Ascending aorta (tissue), 2 donors: ENCODE results near the gene CHPF2. TPM values are rescaled to one million over a fixed set of nuclear protein-coding genes. Genes with fewer than 3 reads are reported as not detected.

Experiments
- DNase-seq, 2 donors: peaks; one replicate each; pipeline ENCODE4 v3.0.0-alpha.2; 2019; ENCODE audit warnings: low spot score in 2 of 2
- H3K27ac ChIP-seq, 2 donors: fragments of 200-600 bp; sonication (generic); one replicate each; pipeline ENCODE4 v1.5.1; 2016 to 2017; ENCODE audit warnings: mild to moderate bottlenecking in 1 of 2
- H3K27me3 ChIP-seq: fragments of 200-600 bp; sonication (generic); one replicate; pipeline ENCODE4 v1.5.1; 2017
- H3K36me3 ChIP-seq, 2 donors: fragments of 200-600 bp; sonication (generic); one replicate each; pipeline ENCODE4 v1.5.1; 2016
- H3K4me1 ChIP-seq, 2 donors: fragments of 200-600 bp; sonication (generic); one replicate each; pipeline ENCODE4 v1.5.1; 2016 to 2017; ENCODE audit warnings: mild to moderate bottlenecking in 1 of 2
- H3K4me3 ChIP-seq, 2 donors: fragments of 200-600 bp; sonication (generic); one replicate each; pipeline ENCODE4 v1.5.1; 2016 to 2017; ENCODE audit warnings: mild to moderate bottlenecking in 1 of 2
- H3K9me3 ChIP-seq, 2 donors: fragments of 200-600 bp; sonication (generic); one replicate each; pipeline ENCODE4 v1.5.1; 2016
- intact Hi-C: fragments of 100-400 bp; cut with DNase I; formaldehyde crosslinking; loops from one replicate; pipeline ENCODE4 v1.15.1; 2023
- total RNA-seq: library from RNA; depleted of rRNA; stranded (reverse); fragments of >200 nt; gene quantifications from one replicate; pipeline ENCODE4 v1.1.0, GENCODE V29; 2016
- TF ChIP-seq, protein P1 (sequence below), 3 experiments: fragments of 200-600 bp in 2 of 3; fragments of 450-650 bp in 1 of 3; sonication (generic) in 2 of 3; IDR thresholded peaks; one replicate each; pipeline ENCODE4 v1.5.1; 2016 to 2019; ENCODE audit warnings: antibody characterized with exemption in 3 of 3, mild to moderate bottlenecking in 1 of 3, moderate library complexity in 1 of 3

CHPF2 gene
- total RNA-seq, 1 donor from 2014 or later = 40.3 TPM

DNA sequence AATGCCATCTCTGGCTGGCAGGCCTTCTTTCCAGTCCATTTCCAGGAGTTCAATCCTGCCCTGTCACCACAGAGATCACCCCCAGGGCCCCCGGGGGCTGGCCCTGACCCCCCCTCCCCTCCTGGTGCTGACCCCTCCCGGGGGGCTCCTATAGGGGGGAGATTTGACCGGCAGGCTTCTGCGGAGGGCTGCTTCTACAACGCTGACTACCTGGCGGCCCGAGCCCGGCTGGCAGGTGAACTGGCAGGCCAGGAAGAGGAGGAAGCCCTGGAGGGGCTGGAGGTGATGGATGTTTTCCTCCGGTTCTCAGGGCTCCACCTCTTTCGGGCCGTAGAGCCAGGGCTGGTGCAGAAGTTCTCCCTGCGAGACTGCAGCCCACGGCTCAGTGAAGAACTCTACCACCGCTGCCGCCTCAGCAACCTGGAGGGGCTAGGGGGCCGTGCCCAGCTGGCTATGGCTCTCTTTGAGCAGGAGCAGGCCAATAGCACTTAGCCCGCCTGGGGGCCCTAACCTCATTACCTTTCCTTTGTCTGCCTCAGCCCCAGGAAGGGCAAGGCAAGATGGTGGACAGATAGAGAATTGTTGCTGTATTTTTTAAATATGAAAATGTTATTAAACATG is 6.0 kb downstream of the CHPF2 start:
- no peaks in the 10 kb centered on the region for H3K9me3 ChIP-seq
- H3K4me1 ChIP-seq = peaks cover 4 to 7% of the 10 kb centered on the region in 2 donors
- H3K36me3 ChIP-seq = peaks cover 70 to 73% of the 10 kb centered on the region in 2 donors
- H3K4me3 ChIP-seq = no peak overlapping the region
- intact Hi-C loops = no loop called here
- DNase-seq = no peak
- no peak overlapping the region for H3K27ac ChIP-seq
- H3K27me3 ChIP-seq = no peaks in the 10 kb centered on the region
- TF ChIP-seq, protein P1, sequence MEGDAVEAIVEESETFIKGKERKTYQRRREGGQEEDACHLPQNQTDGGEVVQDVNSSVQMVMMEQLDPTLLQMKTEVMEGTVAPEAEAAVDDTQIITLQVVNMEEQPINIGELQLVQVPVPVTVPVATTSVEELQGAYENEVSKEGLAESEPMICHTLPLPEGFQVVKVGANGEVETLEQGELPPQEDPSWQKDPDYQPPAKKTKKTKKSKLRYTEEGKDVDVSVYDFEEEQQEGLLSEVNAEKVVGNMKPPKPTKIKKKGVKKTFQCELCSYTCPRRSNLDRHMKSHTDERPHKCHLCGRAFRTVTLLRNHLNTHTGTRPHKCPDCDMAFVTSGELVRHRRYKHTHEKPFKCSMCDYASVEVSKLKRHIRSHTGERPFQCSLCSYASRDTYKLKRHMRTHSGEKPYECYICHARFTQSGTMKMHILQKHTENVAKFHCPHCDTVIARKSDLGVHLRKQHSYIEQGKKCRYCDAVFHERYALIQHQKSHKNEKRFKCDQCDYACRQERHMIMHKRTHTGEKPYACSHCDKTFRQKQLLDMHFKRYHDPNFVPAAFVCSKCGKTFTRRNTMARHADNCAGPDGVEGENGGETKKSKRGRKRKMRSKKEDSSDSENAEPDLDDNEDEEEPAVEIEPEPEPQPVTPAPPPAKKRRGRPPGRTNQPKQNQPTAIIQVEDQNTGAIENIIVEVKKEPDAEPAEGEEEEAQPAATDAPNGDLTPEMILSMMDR (IDR thresholded peaks at IDR 0.05) = no peak

DNA sequence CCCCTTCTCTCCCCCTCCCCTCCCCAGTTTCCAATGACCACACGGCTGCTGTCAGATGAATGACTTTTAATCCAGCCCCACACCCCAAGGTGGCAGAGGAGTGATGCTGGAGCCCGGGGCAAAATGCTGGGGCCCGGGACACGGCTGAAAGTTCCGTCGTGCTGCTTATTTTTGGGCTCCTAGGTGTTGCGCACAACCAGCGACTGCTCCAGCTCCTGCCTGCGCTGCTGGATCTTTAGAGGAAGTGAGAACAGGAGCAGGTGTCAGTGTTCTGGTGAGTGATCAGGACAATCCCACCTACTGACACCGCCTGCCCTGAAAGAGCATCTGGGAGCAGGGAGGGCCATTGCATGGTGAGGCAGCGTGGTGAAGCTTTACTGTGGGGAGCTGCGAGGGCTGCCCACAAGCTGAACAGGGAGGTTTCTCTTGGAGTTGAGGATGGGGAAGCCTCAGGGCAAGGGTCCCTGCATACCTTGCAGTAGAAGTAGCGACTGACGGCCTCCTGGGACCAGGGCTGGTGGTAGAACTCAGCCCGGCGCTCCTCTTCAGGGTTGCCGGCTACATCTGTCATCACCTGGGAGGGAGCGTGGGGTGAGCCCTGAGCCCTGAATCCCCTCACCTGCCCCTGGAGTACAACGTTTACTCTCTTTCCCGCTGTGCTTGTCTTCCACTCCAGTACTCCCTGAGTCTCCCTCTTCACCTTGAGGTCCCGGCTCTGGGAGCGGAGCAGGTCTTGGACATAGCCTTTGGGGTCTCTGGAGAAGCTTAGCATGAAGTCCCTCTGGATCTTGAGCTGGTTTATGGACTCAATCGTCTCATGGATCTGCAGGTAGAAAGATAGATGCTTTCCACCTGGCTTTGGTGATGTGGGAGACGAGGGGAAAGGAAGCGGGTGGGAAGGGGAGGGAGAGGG is 6.9 kb downstream of the CHPF2 start:
- Histone ChIP-seq H3K27ac (no peak overlapping the region), H3K36me3 (peaks cover 70 to 73% of the 10 kb centered on the region in 2 donors), H3K4me3 (no peak overlapping the region), H3K27me3 (no peaks in the 10 kb centered on the region), H3K4me1 (peaks cover 0 to 5% of the 10 kb centered on the region in 2 donors), H3K9me3 (no peaks in the 10 kb centered on the region)
- DNase-seq = no peak
- intact Hi-C loops = no loop called here
- TF ChIP-seq, protein P1 (IDR thresholded peaks at IDR 0.05) = no peak

DNA sequence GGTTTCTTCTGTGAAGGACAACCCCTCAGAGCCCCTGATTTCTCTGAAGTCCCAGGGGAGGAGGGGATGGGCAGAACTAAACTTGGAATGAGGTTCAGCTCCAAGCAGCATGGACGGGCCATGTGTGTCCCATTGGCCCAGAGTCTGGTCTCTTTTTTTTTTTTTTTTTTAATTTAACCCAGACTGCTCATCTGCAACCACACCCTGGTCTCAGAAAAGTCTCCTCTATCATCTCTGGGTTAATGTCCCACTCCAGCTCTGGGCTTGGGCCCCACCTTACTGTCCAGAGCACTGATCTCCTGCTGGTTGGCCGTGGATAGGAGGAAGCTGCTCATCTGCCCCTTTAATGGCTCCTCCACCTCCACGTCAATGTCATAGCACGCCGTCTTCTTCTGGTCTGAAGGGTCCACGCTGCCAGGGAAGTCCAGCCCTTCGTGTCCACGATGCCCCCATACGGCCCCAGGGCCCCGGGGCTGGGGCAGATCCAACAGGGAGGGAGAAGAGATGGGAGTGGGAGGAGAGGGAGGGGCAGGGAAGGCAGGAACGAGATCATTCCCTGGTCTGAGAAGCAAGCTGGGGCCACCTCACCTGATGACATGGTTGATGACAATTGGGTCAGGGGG is 7.7 kb downstream of the CHPF2 start:
- intact Hi-C loops = loop anchor here (10.0 kb wide), 3 partner anchors 265 to 635 kb away; partner anchors contain the start of gene PRKAG2
- Histone ChIP-seq H3K4me1 (peaks cover 6 to 12% of the 10 kb centered on the region in 2 donors), H3K4me3 (no peak overlapping the region), H3K27ac (no peak overlapping the region), H3K27me3 (no peaks in the 10 kb centered on the region), H3K9me3 (no peaks in the 10 kb centered on the region), H3K36me3 (peaks cover 67 to 68% of the 10 kb centered on the region in 2 donors)
- TF ChIP-seq, protein P1 (IDR thresholded peaks at IDR 0.05) = no peak
- DNase-seq = no peak

DNA sequence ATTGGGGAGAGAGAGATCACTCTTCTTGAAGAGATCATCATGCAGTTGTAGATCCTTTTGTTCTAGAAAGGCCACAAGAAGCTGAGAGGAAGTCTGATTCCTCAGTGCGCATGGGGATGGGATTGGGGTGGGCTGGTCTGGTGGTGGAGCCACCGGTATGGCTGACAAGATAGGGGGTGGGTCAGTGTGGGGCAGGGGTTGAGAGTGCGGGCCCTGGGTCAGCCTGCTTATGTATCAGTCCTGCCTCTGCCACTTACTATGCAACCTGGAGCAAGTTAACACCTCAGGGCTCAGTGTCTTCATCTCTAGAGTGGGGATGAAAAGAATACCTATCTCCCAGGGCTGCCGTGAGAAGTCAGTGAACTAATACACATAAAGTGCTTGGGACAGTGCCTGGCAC is 8.3 kb downstream of the CHPF2 start:
- intact Hi-C loops = loop anchor here (10.0 kb wide), 3 partner anchors 264 to 634 kb away; partner anchors contain the start of gene PRKAG2
- H3K4me3 ChIP-seq = no peak overlapping the region
- no peaks in the 10 kb centered on the region for H3K9me3 ChIP-seq
- no peaks in the 10 kb centered on the region for H3K27me3 ChIP-seq
- H3K27ac ChIP-seq = no peak overlapping the region
- TF ChIP-seq, protein P1 (IDR thresholded peaks at IDR 0.05) = no peak
- peaks cover 61 to 62% of the 10 kb centered on the region in 2 donors for H3K36me3 ChIP-seq
- peaks cover 12 to 16% of the 10 kb centered on the region in 2 donors for H3K4me1 ChIP-seq
- DNase-seq = no peak

DNA sequence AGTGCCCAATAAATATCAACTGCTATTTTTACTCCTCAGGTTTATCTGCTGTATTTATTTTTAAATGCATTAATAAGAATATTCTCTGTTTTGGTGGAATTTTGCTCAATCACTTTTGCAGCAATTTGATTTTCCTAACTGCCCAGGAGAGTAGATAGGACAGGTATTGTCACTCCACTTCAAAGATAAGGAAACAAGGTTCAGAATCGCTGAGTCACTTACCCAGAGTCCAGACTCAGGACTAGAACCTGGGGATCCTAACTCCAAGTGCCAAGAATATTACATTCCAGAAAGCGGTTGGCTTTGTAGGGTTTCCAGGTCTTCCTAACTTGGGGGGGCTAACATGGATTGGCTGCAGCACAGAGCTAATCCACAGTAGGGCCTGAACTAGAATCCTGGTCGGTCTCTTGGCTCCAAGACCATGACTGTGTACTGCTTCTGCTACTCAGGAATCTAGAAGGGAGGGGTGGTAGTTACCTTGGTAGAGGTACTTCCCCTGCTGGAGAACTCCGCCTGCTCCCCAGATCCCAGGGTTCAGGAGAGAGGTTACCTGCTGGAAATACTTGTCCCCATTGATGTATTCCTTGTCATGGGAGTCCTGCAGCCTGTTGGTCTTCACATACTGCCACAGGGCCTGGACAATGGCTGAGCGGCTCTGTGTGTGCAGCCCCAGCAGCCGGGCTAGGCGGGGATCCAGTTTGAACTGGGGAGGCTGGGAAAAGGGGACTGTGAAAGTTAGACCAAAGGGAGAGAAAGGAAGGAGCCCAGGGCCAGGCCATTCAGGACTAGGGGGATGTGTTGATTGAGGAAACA is 8.9 kb downstream of the CHPF2 start:
- H3K36me3 ChIP-seq = peaks cover 55 to 56% of the 10 kb centered on the region in 2 donors
- intact Hi-C loops = loop anchor here (10.0 kb wide), 3 partner anchors 264 to 634 kb away; partner anchors contain the start of gene PRKAG2
- TF ChIP-seq, protein P1 (IDR thresholded peaks at IDR 0.05) = no peak
- no peaks in the 10 kb centered on the region for H3K27me3 ChIP-seq
- H3K27ac ChIP-seq = no peak overlapping the region
- no peak overlapping the region for H3K4me3 ChIP-seq
- DNase-seq = no peak
- H3K9me3 ChIP-seq = no peaks in the 10 kb centered on the region
- H3K4me1 ChIP-seq = peaks cover 16 to 20% of the 10 kb centered on the region in 2 donors
